ENCODE results near the gene TMEM106C.

Gene TMEM106C, protein sequence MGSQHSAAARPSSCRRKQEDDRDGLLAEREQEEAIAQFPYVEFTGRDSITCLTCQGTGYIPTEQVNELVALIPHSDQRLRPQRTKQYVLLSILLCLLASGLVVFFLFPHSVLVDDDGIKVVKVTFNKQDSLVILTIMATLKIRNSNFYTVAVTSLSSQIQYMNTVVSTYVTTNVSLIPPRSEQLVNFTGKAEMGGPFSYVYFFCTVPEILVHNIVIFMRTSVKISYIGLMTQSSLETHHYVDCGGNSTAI

GRCh38 chr12:47963340-47964040 lies at the start of gene TMEM106C:
TMEM106C (plus strand) TSS chr12:47963596; CDS start chr12:47964237, 641 bp downstream.
- peak; percentile 92 to 97 for ATAC-seq

GRCh38 chr12:47920913-47921312 lies 42.5 kb upstream of the TMEM106C start:
- ATAC-seq: no peak

- no peak for ATAC-seq
Observed at GRCh38 chr12:47921907-47922306, 41.5 kb upstream of the TMEM106C start.

DNA sequence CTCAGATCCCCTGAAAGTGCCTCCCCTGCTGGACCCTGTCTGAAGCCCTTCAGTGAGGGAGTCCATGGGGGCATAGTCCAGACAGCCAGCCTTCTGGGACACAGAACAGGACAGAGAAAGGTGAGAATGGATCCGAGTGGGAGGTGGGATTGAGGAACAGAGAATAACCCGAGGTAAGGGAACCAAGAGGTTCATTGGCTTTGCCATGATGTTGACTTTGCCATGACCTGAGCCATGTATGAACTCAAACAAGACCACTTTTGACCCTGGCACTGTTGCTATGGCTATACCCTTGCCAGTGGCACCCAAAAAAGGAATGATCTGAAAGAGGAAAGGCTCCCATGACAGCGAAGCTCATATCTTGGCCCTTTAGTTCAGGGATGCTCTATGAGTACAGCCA lies 36.0 kb upstream of the TMEM106C start:
- ATAC-seq: no peak

- no peak for ATAC-seq
Observed at GRCh38 chr12:47930634-47931033, 32.8 kb upstream of the TMEM106C start.

DNA sequence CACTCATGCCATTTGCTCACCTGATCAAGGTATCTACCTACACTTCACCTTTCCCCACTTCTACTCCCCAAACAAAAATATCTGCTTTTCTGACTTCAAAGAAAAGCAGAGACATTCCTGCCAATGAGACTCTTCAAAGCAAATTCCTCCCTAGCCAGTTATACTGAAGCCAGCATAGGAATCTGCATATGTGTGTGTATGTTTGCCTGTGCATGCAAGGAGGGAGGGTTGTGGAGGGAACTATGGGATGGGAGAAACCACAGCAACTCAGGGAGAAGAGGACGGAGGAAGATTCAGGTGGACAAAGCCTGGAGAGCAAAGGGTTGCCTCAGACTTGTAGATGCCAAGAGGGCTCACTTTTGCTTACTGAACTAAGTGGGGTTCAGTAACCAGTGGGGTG lies 32.2 kb upstream of the TMEM106C start:
- ATAC-seq: no peak

DNA sequence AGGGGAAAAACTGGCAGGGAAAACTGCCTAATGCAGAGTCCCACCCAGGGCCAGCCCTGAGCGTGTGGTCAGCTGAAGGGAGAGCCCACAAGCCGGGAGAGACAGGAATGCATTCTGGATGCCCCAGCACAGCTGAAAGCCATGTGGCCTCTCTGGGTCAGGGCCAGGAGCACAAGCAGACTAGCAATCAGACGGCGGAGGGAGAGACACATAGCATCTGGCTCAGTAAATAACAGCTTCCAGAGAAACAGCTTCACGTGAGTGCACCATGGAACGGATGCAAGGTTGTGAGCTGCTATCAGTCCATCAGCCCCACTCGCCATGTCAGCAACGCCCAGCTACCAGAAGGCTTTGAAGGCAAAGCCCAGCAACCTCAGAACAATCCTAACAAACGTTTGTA lies 28.2 kb upstream of the TMEM106C start:
- no peak for ATAC-seq

GRCh38 chr12:47938093-47938492 lies 25.3 kb upstream of the TMEM106C start:
- no peak for ATAC-seq

GRCh38 chr12:47938594-47938993 lies 24.8 kb upstream of the TMEM106C start:
- ATAC-seq: no peak

DNA sequence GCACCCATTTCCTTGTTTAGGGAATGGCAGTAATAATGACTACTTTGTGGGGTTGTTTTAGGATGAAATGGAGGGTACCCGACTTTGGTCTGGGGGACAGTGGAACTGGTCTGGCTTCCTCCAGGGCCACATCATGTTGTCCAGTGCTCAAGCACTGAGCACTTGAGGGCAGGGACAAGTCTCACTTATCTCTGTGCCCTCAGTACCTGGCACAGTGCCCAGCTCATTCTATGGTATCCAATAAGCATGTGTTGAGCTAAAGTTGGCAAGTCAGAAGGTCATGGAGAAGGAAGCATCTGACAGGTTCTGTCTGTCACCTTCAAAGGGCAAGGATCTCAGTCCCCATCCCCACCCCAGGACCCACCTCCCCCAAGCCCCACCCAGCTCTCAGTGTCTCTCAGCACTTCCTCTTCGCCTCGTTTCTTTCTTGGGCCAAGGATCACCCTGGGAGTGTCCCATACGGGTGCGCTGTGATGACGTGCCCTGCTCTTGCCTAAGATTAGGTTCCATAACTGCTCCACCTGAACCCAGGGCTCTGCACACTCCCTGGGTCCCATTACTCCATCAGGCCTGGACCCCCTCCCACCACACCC lies 24.3 kb upstream of the TMEM106C start:
- ATAC-seq: no peak

DNA sequence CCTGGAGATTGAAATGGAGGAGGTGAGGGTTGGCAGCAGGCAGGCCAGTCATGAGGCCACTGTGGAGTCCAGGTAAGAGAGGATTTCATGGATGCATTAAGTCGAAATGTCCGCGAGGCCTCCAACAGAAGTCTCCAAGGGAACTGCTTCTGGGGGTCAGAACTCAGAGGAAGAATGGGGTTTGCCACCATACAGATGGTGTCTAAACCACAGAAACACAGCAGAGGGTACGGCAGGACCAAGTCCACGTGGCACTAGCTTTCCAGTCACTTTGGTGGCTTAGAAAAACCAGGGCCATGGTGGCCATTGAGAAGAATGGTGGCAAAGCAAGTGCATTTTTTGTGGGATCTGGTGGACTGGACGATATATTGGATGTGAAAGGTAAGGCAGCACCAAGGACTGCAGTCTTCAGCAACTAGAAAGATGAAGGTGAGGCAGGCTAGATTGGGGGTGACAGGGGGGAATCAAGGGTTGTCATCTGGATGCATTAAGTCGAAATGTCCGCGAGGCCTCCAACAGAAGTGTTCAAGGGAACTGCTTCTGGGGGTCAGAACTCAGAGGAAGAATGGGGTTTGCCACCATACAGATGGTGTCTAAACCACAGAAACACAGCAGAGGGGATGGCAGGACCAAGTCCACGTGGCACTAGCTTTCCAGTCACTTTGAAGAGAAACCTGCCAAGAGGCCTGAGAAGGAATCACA lies 22.5 kb upstream of the TMEM106C start:
- ATAC-seq: no peak

GRCh38 chr12:47941475-47941780 lies 22.0 kb upstream of the TMEM106C start:
- ATAC-seq: no peak

- peak in 1 of 2 donors; percentile 62 for ATAC-seq
Observed at GRCh38 chr12:47941871-47942613, 21.4 kb upstream of the TMEM106C start.

DNA sequence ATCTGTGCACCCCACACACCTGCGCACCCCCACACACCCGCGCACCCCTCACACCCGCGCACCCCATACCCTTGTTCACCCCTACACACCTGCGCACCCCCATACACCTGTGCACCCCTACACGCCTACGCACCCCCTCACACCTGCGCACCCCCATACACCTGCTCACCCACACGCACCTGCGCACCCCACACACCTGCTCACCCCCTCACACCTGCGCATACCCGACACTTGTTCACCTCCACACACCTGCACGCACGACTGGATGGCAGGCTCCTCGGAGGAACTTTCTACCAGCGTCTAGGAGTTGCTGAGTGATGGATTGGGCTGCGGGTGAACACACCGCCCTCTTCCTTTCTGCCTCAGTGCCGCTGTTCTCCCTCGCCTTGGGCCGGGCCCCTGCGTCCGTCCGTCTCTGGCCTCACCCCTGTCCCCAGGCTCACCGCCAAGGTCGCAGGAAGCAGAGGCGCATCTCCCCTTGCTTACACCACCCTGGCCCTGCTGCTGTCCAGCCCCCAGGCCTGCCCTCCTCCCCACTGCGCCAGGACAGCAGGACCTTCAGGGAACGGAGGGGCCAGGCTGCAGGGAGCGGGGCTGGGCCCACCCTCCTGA lies 20.7 kb upstream of the TMEM106C start:
- no peak for ATAC-seq

- no peak for ATAC-seq
Observed at GRCh38 chr12:47943623-47944340, 19.6 kb upstream of the TMEM106C start.

- no peak for ATAC-seq
Observed at GRCh38 chr12:47944685-47945340, 18.6 kb upstream of the TMEM106C start.

GRCh38 chr12:47945341-47945728 lies 18.1 kb upstream of the TMEM106C start:
- ATAC-seq: no peak

DNA sequence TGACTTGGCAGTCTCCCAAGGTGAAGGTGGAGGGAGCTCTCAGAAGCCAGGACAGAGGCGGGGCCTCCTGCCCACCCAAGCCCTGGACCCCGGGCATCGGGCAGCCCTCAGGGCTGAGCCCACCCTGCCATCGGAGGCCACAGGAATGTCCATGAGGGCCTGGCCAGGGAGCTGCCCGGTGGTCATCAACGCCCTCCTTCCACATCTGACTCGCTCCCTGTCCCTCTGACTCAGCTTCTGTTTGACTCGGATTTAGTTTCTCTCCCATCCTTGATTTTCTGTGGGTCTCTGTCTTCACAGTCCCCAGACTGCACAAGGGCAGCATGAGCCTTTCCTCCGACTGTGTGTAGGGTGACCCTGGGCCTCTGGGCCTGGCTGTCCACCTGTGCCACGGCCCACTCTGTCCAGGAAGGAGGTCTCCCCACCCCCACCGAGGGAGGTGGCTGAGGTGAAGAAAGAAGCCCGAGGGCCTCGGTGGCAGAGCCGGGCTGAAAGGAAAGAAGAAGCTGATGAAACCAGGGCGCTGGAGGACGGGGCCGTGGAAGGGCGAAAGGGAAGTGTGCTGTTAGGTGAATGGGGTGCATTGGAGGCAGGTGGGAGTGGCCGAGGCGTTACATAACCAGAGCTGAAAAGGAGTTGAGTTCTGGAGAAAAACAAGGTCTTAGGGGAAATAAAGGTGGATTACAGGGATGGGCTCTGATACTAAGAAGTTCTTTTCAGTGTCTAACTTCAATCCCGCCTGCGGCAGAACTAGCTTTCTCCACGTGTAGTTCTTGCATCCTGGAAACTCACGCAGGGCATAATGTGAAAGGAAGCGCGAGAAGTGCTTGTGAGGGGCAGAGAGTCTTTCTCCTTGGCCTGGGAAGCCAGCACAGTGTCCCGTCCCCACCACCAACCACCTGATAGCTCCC lies 16.7 kb upstream of the TMEM106C start:
- ATAC-seq: no peak

- no peak for ATAC-seq
Observed at GRCh38 chr12:47947341-47947740, 16.1 kb upstream of the TMEM106C start.

Measured in activated CD4-positive, CD25-positive, alpha-beta regulatory T cell treated with anti-CD3 and anti-CD28 coated beads, Interleukin-2, amount 50 U/mL, for 24 hours (primary cell).